HUES64 (cell line): ENCODE data around the gene ADAMTS17.

Source experiments
- H3K27ac ChIP-seq: 2 replicates; pipeline ENCODE4 v1.7.0; 2013; ENCODE audit warnings: low read depth, low read length, inconsistent platforms
- H3K27me3 ChIP-seq: 2 replicates; pipeline ENCODE4 v1.6.1; 2013; ENCODE audit warnings: mild to moderate bottlenecking, low read length; ENCODE audit not compliant: insufficient read depth
- H3K36me3 ChIP-seq: 2 replicates; pipeline ENCODE4 v1.6.1; 2013; ENCODE audit warnings: mild to moderate bottlenecking, low read length; ENCODE audit not compliant: insufficient read depth
- H3K4me1 ChIP-seq: 2 replicates; pipeline ENCODE4 v1.6.1; 2013; ENCODE audit warnings: mild to moderate bottlenecking, low read length, moderate library complexity; ENCODE audit not compliant: insufficient read depth
- H3K4me3 ChIP-seq: 2 replicates; pipeline ENCODE4 v1.5.1; 2013; ENCODE audit warnings: mild to moderate bottlenecking, low read length, moderate library complexity
- H3K9ac ChIP-seq: 2 replicates; pipeline ENCODE4 v1.6.1; 2013; ENCODE audit warnings: mild to moderate bottlenecking, low read depth, low read length
- H3K9me3 ChIP-seq: 2 replicates; pipeline ENCODE4 v1.6.1; 2013; ENCODE audit warnings: low read depth, low read length; ENCODE audit not compliant: insufficient read depth
- WGBS: fragments of 150-250, 120-280 bp; methylation state at CpG from one replicate; pipeline ENCODE4 v1.1.7; 2013; ENCODE audit warnings: missing lambda C conversion rate; 5-methylcytosine and 5-hydroxymethylcytosine counted together

Gene ADAMTS17

GRCh38 chr15:100269831-100270230 is 71.9 kb downstream of the ADAMTS17 start:
- Histone ChIP-seq H3K9ac (no peak overlapping the region), H3K9me3 (peaks cover 19% of the 10 kb centered on the region; the same call in 1 of the 2 replicates), H3K4me3 (no peak overlapping the region), H3K27me3 (no peaks in the 10 kb centered on the region), H3K4me1 (no peaks in the 10 kb centered on the region), H3K36me3 (no peaks in the 10 kb centered on the region), H3K27ac (no peak overlapping the region)
- WGBS = 93% methylated on average over 3 of the region's 3 CpGs

- Histone ChIP-seq H3K4me3 (no peak overlapping the region), H3K9ac (no peak overlapping the region), H3K27ac (no peak overlapping the region), H3K4me1 (no peaks in the 10 kb centered on the region), H3K36me3 (no peaks in the 10 kb centered on the region), H3K27me3 (no peaks in the 10 kb centered on the region), H3K9me3 (0 out of 2 replicates have a peak, but pooled peaks cover 8% of the 10 kb centered on the region)
- 87% methylated on average over 10 of the region's 10 CpGs for WGBS
These were observed 75.6 kb downstream of the ADAMTS17 start for GRCh38 chr15:100266166-100266565.

- no peaks in the 10 kb centered on the region for H3K36me3 ChIP-seq
- H3K4me1 ChIP-seq = no peaks in the 10 kb centered on the region
- H3K9me3 ChIP-seq = 0 out of 2 replicates have a peak, but pooled peaks cover 3% of the 10 kb centered on the region
- H3K27me3 ChIP-seq = no peaks in the 10 kb centered on the region
- H3K9ac ChIP-seq = no peak overlapping the region
- 90% methylated on average over 2 of the region's 2 CpGs for WGBS
- H3K27ac ChIP-seq = no peak overlapping the region
- H3K4me3 ChIP-seq = no peak overlapping the region
These were observed 76.1 kb downstream of the ADAMTS17 start for GRCh38 chr15:100265641-100266035.

GRCh38 chr15:100264994-100265640 is 76.7 kb downstream of the ADAMTS17 start:
- no peaks in the 10 kb centered on the region for H3K36me3 ChIP-seq
- H3K4me1 ChIP-seq = no peaks in the 10 kb centered on the region
- no peaks in the 10 kb centered on the region for H3K9me3 ChIP-seq
- no peaks in the 10 kb centered on the region for H3K27me3 ChIP-seq
- no peak overlapping the region for H3K4me3 ChIP-seq
- no peak overlapping the region for H3K27ac ChIP-seq
- no peak overlapping the region for H3K9ac ChIP-seq
- WGBS = 92% methylated on average over 21 of the region's 21 CpGs

- no peaks in the 10 kb centered on the region for H3K4me1 ChIP-seq
- no peaks in the 10 kb centered on the region for H3K9me3 ChIP-seq
- no peaks in the 10 kb centered on the region for H3K27me3 ChIP-seq
- no peak overlapping the region for H3K9ac ChIP-seq
- no peak overlapping the region for H3K4me3 ChIP-seq
- WGBS = 93% methylated on average over 13 of the region's 14 CpGs
- no peak overlapping the region for H3K27ac ChIP-seq
- no peaks in the 10 kb centered on the region for H3K36me3 ChIP-seq
These were observed 77.9 kb downstream of the ADAMTS17 start for GRCh38 chr15:100263721-100264455.

- no peak overlapping the region for H3K4me3 ChIP-seq
- no peaks in the 10 kb centered on the region; the same call in 1 of the 2 replicates for H3K9me3 ChIP-seq
- no peaks in the 10 kb centered on the region for H3K27me3 ChIP-seq
- WGBS = 96% methylated on average over 5 of the region's 5 CpGs
- no peak overlapping the region for H3K27ac ChIP-seq
- H3K9ac ChIP-seq = no peak overlapping the region
- H3K4me1 ChIP-seq = no peaks in the 10 kb centered on the region
- no peaks in the 10 kb centered on the region for H3K36me3 ChIP-seq
These were observed 78.7 kb downstream of the ADAMTS17 start for GRCh38 chr15:100263031-100263430.

GRCh38 chr15:100261302-100262240 is 80.2 kb downstream of the ADAMTS17 start:
- Histone ChIP-seq H3K9ac (no peak overlapping the region), H3K27ac (no peak overlapping the region), H3K4me1 (no peaks in the 10 kb centered on the region), H3K36me3 (no peaks in the 10 kb centered on the region), H3K4me3 (no peak overlapping the region), H3K27me3 (no peaks in the 10 kb centered on the region), H3K9me3 (no peaks in the 10 kb centered on the region; the same call in 1 of the 2 replicates)
- WGBS = 90% methylated on average over 25 of the region's 25 CpGs

- Histone ChIP-seq H3K4me3 (no peak overlapping the region), H3K9ac (no peak overlapping the region), H3K9me3 (no peaks in the 10 kb centered on the region; the same call in 1 of the 2 replicates), H3K36me3 (no peaks in the 10 kb centered on the region), H3K27ac (no peak overlapping the region), H3K4me1 (no peaks in the 10 kb centered on the region), H3K27me3 (no peaks in the 10 kb centered on the region)
- WGBS = 95% methylated on average over 6 of the region's 7 CpGs
These were observed 82.5 kb downstream of the ADAMTS17 start for GRCh38 chr15:100259266-100259665.

GRCh38 chr15:100256970-100257650 is 84.7 kb downstream of the ADAMTS17 start:
- Histone ChIP-seq H3K36me3 (no peaks in the 10 kb centered on the region), H3K4me1 (no peaks in the 10 kb centered on the region), H3K27me3 (no peaks in the 10 kb centered on the region), H3K9ac (no peak overlapping the region), H3K4me3 (no peak overlapping the region), H3K27ac (no peak overlapping the region), H3K9me3 (no peaks in the 10 kb centered on the region; the same call in 1 of the 2 replicates)
- 91% methylated on average over 19 of the region's 19 CpGs for WGBS

- WGBS = 94% methylated on average over 20 of the region's 20 CpGs
- Histone ChIP-seq H3K9me3 (no peaks in the 10 kb centered on the region; the same call in 1 of the 2 replicates), H3K27ac (no peak overlapping the region), H3K4me3 (no peak overlapping the region), H3K36me3 (no peaks in the 10 kb centered on the region), H3K9ac (no peak overlapping the region), H3K4me1 (no peaks in the 10 kb centered on the region), H3K27me3 (no peaks in the 10 kb centered on the region)
These were observed 85.4 kb downstream of the ADAMTS17 start for GRCh38 chr15:100256101-100256969.
